ENCODE measurements around the gene PSMA7.

The PSMA7 gene

DNA sequence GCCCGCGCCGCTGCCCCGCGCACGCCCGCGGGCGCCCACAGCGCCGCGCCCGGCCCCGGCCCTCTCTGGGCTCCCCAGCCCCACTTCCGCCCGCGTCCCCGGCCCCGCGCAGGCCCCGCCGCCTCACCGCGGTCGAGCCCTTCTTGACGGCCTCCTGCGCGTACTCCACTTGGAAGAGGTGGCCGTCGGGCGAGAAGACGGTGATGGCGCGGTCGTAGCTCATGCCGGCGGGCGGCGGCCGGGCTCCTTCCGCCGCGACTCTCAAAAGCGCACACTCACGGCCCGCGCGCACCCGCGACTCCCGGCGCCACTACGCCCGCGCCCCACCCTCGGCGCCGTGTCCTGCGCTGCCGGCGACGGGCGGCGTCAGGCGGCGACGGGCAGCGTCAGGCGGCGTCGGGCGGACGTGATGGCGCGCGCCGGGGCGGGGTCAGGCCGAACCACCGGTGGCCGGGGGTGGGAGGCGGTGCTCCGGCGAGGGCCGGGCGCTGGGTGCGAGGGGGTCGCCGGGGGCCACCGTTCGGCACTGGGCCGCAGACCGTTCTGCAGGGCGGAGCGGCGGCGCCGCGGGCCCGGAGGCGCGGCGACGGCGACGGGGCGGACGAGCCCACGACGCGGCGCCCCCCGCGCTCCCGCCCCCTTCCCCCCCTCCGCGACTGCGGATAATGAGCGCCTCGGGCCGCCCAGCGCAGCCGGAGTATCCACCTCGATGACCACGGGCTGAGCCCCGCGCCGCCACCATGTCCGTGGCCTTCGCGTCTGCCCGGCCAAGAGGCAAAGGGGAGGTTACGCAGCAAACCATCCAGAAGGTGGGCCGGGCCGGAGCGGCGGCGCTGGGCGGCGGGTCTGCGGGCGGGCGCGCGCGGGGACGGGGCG lies at the start of gene PSMA7, which contains the start of gene SS18L1:
TSS of gene PSMA7 (minus strand) at position 314 of the 876 bp plus-strand sequence. CDS start at position 223, 91 bp downstream.
TSS of gene SS18L1 (plus strand) at position 689 of the 876 bp plus-strand sequence. CDS start at position 741, 52 bp downstream.
- peak; percentile 79 for DNase-seq

GRCh38 chr20:62192635-62193034 lies 49.4 kb upstream of the PSMA7 start:
- DNase-seq, result no peak

DNA sequence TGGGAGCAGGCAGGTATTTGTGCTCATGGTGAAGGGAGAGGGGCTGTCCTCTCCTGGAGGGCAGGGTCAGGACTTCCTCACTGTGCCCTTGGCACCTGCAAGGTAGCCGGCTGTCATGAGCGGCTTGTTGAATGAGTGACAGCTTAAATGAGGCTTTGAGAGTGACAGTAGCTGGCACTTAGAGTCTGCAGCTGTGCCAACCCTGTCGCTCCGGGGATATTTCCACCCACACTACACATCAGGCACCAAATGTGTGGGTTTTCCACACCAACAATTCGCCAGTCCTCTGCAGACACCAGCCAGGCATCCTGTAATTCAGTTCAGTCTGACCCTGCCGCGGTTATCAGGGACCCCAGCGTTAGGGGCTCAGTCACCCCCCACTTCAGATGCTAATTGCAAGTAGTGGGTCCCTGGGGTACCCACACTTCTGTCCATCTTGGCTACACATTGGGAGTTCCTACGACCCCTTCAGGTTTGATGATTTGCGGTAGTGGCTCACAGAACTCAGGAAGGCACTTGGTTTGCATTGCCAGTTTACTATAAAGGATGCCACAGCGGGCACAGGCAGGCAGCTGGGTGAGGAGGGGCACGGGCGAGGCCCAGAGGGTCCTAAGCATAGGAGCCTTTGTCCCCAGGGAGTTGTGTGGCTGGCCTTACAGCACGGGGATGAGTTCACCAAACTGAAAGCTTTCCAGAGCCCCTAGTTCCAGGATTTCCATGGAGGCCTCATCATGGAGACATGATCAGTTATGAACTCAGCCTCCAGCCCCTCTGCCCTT lies 48.8 kb upstream of the PSMA7 start:
- DNase-seq, result no peak

DNA sequence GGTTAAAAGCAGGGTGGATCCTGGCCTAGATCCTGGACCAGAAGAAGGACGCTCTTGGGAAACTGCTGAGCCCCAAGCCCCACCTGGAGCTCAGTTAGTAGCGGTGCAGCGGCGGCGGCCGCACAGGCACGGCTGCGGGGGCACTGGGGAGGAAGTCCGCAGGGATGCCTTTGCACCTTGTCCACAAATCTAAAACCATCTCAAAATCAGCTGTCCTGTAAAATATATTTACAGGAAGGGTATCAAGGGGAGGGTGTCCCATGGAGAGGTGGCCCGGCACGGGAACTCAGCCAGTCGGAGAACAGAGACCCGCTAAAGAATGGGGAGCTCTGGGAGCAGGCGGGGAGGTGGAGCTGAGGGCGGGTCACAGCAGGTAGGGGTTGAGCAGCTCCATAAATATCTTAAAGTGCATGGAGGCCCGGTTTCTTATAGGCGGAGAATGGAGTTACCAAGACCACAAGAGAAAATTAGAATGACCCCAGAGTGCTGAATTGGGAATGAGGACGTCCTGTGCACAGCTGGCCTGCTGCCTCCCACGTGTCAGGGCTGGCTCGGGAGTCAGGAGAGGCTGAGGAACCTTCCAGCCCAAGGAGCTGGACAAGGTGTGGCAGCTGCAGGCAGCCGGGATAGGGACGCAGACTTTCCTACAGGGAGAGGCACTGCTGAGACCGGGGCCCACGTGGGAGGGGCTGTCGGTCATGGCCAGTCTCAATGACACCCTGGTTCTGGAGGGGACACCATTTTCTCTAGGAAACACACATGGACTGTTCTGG lies 47.6 kb upstream of the PSMA7 start:
- DNase-seq, result no peak

GRCh38 chr20:62186887-62187866 lies 44.0 kb upstream of the PSMA7 start:
- no peak for DNase-seq

DNA sequence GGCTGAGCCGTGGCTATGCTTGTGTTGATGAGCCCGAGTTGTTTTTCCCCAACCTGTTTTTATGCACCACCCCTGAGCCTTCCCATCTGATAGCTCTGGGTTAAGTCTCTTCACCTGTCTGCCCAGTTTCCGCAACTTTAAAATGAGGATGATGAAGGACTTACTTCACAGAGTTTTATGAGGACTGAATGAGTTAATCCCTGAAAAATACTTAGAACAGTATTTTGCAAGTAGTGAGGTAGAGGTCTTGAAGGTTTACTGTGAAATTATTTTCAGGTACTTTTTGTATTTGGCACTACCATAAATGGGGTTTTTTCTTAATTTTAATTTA lies 42.9 kb upstream of the PSMA7 start:
- DNase-seq, result no peak

DNA sequence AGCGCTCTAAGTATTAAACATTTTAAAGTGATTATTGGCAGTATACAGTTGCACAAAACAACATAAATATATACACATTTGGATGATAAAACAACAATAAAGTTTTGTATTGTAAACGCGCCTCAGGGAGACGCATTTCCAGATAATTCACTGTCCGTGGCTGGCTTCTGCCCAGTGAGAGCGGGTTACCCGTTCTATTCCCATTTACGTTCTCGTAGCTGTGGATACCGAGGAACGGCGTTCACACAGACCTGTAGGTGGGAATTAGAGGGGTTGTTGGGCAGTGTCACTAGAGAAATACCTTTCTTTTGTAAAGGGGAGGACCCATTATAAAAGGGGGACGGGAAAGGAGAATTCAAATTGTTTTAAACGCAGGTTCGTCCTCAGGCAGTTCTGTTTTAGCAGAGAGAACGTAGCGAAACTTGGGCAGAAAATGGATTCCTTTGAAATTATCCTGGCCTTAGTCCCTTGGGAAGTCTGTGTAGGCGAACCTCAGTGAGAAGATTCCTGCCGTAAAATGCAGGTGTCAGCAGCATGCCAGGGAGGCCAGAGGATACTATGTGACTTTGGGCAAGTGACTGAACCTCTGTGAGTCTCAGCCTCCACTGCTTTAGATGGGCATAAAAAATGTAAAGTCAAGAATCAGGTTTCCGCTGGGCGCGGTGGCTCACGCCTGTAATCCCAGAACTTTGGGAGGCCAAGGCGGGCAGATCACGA lies 40.4 kb upstream of the PSMA7 start:
- DNase-seq, result no peak

DNA sequence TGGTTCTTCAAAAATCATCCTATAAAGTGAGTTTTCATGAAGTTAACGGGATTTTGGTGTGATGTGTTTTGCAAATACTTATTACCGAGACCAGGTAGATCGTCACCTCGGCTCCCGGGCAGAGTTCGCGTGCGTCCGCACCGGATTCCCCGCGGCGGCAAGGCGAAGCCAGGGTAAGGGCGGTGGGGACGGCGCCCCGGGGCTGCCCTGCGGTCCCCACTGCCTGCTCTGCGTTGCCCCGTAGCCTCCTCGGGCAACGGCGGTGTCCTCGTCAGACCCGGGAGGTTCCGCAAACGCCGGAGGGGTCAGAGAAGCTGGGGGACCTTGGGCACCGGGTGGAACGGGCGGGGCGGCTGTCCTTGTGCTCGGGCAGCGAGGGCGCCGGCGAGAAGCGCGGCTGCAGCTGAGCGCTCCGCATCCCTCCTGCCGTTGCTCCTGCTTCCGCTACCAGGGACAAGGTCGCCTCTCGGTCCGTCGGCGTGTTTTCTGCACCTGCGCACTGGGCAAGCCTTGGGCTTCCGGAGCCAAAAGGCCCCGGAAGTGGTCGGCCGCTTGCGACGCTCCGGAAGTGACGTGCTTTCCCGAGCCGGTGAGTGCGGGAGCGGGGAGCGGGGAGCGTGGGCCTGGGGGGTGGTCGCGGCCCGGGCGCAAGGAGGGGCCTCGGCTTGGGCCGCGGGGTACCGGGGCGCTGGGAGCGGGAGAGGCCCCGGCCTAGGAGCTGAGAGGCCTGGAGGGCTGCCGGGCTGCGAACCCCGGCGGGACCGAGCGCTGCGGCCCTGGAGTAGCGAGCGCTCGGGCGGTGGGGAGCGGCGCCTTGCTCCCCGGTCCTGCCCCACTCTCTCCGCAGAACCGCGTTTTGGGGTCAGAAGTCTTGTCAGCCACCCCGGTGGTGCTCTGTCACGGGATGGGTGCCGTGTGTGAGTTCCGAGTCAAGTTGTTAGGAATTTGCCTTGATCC lies 39.6 kb upstream of the PSMA7 start, which contains the start of gene MTG2:
TSS of gene MTG2 (plus strand) at position 560 of the 957 bp plus-strand sequence. CDS start 10,393 bp downstream, outside the sequence.
- peak; percentile 95 for DNase-seq

DNA sequence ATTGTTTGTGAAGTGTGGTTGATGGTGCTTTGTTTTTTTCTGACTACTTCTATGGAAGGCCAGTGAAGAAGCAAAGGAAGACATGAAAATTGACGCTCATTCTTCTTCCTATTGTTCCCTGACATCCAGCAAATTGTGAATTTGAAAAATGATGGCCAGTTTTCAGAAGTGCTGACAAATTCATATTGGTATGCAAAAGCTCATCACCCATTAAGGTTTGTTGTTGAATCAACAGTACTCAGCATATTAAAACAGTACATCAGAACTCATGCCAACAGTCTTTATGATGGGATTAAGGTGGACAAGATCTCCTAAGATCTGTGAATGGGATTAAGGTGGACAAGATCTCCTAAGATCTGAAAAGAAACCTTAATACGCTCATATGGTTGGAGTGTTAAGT lies 38.6 kb upstream of the PSMA7 start:
- DNase-seq, result no peak

DNA sequence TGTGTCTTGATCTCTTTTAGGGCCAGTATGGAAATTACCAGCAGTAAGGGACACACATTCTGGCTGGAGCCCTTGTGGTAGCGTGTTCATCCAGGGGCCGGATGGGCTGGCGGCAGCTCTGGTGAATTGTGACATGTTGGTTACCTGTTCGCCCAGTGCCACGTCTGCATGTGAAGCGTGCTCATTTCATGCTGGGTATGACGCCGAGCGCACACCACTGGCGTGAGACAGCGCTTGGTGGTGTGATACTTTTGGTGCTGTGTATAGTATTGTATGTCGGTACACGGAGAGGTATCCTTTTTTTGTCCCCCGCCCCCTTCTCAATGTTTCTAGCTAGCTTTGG lies 35.9 kb upstream of the PSMA7 start:
- DNase-seq, result no peak

GRCh38 chr20:62178316-62179161 lies 35.3 kb upstream of the PSMA7 start:
- DNase-seq, result no peak

- DNase-seq, result no peak
Observed at GRCh38 chr20:62177307-62177706, 34.1 kb upstream of the PSMA7 start.

DNA sequence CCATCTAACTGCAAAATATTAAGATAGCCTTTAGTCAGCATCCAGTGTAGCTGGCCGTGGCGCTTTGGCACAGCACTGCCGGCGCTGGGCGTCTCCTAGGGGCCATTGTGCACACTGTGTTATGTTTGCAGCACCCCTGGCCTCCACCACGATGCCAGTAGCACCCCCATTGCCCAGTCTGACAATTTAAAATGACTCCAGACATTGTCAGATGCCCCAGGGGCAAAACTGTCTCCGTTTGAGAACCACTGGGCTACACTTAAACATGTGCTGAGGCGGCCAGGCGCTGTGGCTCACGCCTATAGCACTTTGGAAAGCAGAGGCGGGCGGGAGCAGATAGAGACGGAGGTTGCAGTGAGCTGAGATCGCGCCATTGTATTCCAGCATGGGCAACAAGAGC lies 33.7 kb upstream of the PSMA7 start:
- no peak for DNase-seq

GRCh38 chr20:62175711-62176110 lies 32.5 kb upstream of the PSMA7 start:
- DNase-seq, result no peak

- DNase-seq, result no peak
Observed at GRCh38 chr20:62174870-62175624, 31.9 kb upstream of the PSMA7 start.

DNA sequence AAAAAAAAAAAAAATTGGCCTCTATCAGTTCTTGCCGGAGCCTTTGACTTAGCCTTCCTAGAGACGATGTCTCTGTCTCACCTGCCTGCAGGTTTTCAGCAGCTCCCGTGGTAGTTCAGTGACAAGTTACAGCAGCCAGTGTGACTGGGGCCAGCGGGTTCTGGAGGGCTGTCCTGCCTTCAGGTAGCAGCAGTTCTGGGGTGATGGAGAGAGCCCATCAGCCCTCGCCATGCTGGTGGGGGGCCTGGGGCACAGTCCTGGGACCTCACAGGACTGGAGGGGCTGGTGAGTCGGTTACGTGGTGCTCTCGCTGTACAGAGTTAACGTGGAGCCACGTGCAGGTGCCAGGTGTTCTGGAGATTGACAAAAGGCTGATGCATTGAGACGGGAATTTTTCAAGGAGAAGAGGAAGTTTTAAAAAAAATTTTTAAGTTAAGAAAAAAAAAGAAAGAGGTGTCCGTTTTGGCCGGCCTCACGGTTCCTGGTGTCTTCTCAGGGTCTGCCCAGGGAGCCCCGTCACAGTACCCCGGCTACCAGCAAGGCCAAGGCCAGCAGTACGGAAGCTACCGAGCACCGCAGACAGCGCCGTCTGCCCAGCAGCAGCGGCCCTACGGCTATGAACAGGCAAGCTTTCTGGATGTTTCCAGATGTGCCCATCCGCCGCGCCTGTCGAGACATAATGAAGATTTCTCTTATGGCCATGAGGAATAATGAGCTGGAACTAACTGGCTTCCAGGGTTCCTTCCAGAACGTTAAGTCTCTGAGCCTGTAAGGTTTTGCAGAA lies 31.0 kb upstream of the PSMA7 start:
- DNase-seq, result no peak

GRCh38 chr20:62172666-62173065 lies 29.5 kb upstream of the PSMA7 start:
- no peak for DNase-seq

Measured in NCI-H1092 treated with DMSO at 0.1 percent for 48 hours (cell line).